DMS 273 (cell line): ENCODE measurements around the gene DOCK10.
"Not testable (repeated sequence)": the region's sequence is repeated elsewhere in the genome, so short reads cannot be mapped to it uniquely, and the experiment has no call there.

ENCODE experiments used
- DNase-seq: peaks from one replicate; lab custom pipeline; 2025; ENCODE audit not compliant: unreplicated experiment; lab: John Stamatoyannopoulos, UW

Gene DOCK10

DNA sequence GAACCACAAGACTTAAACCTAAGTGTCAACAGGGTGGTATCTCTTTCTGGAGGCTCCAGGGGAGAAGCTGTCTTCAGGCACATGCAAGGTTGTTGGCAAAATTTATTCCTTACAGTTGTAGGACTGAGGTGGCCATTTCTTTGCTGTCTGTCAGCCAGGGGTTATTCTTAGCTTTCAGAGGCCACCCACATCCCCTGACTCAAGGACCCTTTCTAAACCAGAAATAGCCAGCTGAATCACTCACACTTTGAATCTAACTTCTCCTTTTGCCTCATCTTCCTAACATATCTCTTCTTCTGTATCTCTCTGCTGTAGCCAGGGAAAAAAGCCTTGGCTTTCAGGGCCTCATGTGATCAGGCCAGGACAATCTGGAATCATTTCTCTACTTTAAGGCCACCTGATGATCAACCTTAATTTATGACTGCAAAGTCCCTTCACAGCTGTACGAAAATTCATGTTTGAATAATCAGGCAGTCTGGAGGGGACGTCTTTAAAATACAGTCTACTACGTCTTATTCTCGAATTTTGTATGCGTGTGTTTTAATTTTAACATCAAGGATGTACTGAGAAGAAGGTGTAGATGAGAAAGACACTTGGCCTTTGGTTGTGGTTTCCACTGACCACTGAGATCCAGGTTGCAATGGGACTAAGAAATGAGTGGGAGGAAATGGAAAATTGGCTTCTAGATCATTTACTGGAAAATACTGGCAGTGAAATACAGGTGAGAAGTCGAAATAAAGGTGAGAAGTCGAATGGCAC lies 90.4 kb downstream of the DOCK10 start:
- DNase-seq: no peak

DNA sequence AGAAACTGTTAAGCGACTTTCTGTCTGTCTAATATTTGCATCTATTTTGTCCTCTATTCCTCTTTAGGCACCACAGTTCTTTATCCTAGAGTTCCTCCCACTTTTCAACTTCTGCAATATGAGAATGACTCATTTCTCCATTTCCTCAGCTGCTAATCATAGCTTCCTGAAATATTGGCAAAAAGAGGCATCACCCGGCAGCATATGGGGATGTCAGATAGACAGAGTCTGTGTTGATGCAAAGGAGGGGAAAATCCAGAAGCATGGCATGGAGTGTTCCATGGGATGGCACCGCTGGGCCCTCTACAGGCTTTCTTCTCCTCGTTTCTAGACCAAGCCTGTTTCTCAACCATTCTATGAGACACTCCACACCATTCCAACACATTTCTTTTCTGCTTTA lies 93.4 kb downstream of the DOCK10 start:
- DNase-seq: no peak

- DNase-seq: no peak
Observed at GRCh38 chr2:224948005-224948404, 94.3 kb downstream of the DOCK10 start.

- no peak for DNase-seq
Observed at GRCh38 chr2:224947566-224947965, 94.7 kb downstream of the DOCK10 start.

GRCh38 chr2:224946895-224947294 lies 95.4 kb downstream of the DOCK10 start:
- DNase-seq: no peak

DNA sequence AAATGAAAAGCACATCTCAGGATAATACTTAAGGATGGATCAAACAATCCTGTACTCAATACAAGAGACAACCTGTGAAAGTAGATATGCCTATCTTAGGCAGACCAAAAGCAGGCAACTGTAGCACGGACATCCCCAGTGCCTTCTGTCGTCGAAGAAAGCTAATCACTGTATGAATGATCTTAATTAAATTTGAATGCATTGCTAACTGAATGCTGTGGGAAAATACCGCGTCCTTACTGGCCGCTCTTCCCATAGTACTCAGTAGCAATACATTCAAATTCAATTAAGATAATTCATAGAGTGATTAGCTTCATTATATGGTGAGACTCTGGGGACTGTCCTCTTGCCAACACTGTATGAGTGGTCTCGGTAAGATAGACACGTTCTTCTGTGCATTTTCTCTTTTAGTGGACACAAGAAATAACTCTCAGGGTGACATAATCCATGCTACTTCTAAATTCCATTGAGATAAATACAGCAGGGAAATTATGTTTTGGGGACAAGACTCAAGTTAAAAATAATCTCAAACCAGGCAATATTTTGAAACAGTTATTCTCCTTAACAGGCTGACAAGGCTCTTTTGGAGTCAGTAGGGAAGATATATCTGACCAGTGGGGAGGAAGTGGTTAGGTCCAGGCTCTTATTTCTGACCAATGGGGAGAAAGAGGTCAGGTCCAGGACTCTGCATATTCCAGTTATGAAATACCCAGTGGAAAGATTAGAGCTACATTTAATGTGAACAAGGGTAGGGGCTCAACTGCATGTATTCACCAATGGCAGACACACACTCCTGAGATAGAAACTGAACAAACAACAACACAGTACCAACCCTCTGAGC lies 97.3 kb downstream of the DOCK10 start:
- no peak for DNase-seq

DNA sequence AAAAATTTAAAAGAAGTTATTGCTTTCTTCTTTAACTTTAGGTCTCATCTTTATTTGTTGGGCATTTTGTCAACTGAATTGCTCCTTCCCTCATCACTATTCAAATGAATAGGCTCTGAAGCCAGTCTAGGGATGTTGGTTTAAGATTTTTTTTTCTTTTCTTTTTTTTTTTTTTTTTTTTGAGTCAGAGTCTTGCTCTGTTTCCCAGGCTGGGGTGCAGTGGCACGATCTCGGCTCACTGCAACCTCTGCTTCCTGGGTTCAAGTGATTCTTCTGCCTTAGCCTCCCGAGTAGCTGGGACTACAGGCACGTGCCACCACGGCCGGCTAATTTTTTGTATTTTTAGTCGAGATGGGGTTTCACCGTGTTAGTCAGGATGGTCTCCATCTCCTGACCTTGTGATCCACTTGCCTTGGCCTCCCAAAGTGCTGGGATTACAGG lies 98.6 kb downstream of the DOCK10 start:
- not testable (repeated sequence) for DNase-seq

DNA sequence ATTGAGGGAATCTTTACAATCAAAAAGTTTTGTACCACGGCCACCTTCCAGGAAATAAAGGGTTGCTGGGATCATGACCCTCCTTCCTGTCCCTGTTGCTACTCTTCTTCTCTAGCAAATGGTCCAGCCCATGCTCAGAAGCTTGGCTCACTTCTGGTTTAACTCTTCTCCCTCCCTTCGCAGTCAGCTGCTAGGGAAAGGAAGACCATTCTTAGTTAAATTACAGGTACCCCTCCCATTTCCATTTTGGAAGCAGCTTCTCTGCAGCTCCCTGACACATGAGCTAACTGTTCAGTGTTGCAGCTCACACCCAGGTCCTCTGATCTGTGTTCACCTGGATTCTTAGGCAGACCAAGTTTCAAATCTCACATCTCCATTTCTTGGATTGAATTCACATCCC lies 100.3 kb downstream of the DOCK10 start:
- DNase-seq: no peak

DNA sequence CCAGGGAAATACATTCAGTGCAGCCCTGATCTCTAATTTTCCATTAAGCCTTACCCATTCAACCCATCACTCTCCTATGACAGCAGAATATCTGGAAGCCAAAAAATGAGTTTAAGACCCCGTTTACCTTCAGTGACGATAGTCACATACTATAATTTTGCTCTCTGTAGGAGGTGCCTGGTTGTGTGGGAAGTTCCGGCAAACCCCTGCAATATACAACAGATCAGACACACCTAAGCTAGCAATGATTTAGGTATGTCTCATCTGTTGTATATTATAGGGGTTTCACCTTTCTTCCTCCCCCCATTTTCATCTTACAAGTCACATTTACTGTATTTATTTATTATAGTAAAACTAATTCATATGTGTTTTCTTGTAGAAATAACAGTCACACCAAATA lies 101.7 kb downstream of the DOCK10 start:
- no peak for DNase-seq

DNA sequence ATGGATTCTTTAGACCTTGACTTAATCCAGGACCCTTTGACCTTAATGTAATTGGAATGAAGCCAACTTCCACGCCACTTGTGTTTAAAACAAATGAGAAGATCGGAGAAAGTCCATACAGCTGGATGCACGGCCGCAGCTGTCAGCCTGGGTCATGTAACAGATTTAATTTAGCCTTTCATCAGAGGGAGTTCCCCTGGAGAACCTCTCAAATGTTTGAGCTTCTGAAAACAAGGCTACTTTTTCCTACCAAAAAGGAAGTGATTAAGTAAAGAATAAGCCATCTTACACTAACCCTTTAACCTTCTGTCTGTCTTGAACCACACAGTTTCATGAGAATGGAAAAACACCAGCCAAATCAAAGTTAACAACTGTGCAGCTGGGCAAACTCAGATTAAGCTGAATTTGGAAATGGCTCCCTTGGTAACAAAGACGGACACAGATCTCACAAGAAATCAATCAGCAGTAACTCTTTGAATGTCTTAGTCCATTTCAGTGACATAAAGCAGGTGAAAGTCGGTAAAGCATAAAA lies 103.6 kb downstream of the DOCK10 start:
- peak; percentile 10 for DNase-seq

- DNase-seq: no peak
Observed at GRCh38 chr2:224937887-224938286, 104.4 kb downstream of the DOCK10 start.

- no peak for DNase-seq
Observed at GRCh38 chr2:224934526-224935188, 107.6 kb downstream of the DOCK10 start.

DNA sequence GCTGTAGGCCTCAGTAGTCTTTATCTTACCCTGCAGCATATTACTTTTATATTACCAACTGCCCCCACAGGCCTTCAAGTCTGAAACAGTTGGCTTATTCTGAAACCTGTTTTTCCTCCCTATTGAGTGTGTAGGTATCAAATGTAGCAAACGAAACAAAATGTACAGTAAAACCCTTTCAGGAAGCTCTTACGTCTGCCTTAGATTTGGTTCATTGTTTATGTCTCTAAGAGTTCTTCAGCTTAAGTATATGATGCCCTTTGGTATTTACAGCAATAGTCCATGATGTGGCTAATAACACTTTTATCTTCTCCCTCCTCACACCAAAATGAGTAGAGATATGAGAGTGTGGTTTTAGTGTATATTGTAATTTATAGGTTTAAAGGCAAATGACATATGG lies 108.8 kb downstream of the DOCK10 start:
- no peak for DNase-seq

DNA sequence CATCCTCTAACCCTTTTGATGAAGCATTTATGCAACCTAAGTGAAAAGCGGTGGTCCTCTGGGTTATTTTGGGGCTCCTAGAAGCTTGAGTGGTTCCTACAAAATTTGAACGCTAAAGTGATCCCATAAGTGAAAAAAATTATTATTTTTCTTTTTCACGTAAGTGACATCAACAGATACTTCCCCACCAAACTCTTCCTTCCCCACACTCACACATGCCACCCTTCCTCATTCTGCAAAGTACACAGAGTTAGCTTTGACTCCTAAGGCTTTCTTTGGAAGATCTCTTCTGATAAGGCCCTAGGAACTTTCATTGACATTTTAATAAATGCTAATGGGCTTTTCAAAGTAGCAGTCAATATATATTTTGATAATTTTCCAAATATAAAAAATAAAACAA lies 109.7 kb downstream of the DOCK10 start:
- no peak for DNase-seq

- DNase-seq: no peak
Observed at GRCh38 chr2:224931956-224932355, 110.3 kb downstream of the DOCK10 start.

GRCh38 chr2:224930990-224931389 lies 111.3 kb downstream of the DOCK10 start:
- DNase-seq: no peak

DNA sequence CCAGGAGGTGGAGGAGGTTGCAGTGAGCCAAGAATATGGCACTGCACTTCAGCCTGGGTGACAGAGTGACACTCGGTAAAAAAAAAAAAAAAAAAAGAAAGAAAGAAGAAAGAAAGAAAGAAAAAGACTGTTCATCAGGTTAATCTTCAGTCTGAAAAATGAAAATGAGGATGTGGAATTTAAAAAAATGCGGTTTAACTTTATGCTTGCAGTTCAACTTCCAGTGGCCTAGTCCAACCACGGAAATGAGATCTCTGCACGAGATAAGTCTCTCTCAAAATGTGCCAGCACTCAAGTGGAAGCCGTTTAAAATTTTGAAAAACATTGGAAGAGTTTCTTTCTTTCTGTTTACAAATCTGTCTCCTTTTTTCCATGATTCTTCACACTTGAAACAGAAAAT lies 112.1 kb downstream of the DOCK10 start:
- DNase-seq: no peak

- DNase-seq: no peak
Observed at GRCh38 chr2:224929512-224929911, 112.8 kb downstream of the DOCK10 start.

DNA sequence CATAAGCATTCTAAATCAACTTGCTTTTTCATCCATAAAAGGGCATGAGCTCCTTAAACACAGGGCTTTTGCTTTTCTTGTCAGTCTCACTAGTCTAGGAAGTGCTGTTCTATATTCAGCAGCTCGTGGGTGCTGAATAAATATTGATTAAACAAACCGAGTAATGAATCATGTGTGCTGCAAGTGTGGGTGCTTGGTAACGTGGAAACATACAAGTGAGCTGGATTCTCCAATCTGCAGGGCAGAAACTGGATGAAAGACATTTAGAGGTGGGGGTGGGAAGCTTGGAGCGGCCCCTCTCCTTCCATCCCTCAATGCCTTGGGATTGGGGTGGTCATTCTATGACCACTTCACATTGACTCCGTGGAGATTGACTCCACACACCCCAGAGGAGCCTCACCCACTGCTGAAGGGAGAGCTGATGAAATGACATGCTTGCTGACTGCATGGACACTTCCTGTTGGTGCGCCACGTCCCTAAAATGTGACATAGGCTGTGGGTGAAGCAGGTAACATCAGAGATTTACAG lies 114.6 kb downstream of the DOCK10 start:
- no peak for DNase-seq

DNA sequence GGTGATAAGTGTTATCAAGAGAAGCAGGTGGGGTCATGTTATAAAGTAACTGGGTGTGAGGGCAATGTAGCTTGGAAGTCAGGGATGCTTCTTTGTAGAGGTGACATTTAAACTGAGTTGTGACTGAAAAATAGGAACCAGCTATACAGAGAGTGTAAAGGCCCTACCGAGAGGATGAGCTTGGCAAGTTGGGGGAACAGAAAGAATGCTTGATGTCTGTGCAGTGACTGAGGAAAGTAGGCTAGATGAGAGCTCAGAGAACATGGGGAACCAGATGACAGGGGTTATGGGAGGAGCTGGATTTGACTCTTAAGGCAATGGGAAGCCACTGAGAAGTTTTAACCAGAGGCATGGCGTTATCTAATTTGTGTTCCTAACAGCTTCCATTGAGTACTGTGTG lies 115.3 kb downstream of the DOCK10 start:
- DNase-seq: no peak

DNA sequence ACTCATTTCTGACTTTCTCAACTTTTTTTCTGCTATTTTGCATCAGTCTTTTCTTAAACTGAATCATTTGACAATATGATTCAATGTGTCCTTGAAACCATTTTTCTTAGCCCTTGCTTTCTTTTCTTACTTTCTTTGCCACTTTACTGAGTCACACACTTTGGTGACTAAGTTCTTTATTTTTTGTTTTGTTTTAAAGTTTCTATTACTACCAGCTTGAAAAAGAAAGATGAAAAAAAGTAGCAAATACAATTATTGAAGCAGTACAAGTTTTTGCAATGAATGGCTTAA lies 116.5 kb downstream of the DOCK10 start:
- no peak for DNase-seq
